Measurements from ENCODE around the gene PERM1.
"Not testable (repeated sequence)": the region's sequence is repeated elsewhere in the genome, so short reads cannot be mapped to it uniquely, and the experiment has no call there.

The PERM1 gene, protein sequence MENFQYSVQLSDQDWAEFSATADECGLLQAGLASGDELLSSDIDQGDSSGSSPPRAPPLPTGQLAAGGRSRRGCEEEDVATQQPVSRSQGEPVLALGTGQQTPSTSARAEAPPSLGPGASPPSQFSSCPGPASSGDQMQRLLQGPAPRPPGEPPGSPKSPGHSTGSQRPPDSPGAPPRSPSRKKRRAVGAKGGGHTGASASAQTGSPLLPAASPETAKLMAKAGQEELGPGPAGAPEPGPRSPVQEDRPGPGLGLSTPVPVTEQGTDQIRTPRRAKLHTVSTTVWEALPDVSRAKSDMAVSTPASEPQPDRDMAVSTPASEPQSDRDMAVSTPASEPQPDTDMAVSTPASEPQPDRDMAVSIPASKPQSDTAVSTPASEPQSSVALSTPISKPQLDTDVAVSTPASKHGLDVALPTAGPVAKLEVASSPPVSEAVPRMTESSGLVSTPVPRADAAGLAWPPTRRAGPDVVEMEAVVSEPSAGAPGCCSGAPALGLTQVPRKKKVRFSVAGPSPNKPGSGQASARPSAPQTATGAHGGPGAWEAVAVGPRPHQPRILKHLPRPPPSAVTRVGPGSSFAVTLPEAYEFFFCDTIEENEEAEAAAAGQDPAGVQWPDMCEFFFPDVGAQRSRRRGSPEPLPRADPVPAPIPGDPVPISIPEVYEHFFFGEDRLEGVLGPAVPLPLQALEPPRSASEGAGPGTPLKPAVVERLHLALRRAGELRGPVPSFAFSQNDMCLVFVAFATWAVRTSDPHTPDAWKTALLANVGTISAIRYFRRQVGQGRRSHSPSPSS

DNA sequence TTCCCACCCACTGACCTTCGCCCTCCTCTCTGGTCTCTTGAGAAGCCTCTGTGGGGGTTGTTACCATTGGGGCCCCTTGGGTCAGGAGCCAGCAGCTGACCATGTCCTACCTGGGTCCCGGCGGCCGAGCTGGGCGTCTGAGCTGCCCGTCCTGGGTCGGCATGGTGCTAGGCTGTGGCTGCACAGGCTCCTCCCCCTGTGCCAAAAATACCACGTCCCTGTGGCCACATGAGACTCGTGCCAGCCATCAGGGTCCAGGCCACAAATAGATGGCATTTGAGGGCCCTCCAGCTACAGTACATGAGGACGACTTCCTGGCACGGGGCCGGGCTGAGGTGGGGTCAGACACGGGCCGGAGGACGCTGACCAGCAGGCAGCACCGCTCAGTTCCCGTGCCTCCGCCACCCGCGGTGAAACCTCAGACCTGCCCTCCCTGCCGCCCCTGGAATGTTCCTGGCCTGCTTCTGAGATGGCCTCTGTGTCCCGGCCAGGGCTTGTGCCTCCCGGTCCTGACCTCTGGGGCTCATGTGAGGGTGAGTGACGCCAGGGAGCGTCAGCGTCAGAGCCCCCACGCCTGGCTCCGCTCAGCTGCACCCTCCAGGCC is at the start of gene PERM1:
Gene PERM1 (minus strand): TSS at position 139 of the 604 bp plus-strand sequence. CDS start 1,064 bp downstream, outside the sequence.
- no peak for DNase-seq (ENCODE audit: low read depth in 2 of 2)

DNA sequence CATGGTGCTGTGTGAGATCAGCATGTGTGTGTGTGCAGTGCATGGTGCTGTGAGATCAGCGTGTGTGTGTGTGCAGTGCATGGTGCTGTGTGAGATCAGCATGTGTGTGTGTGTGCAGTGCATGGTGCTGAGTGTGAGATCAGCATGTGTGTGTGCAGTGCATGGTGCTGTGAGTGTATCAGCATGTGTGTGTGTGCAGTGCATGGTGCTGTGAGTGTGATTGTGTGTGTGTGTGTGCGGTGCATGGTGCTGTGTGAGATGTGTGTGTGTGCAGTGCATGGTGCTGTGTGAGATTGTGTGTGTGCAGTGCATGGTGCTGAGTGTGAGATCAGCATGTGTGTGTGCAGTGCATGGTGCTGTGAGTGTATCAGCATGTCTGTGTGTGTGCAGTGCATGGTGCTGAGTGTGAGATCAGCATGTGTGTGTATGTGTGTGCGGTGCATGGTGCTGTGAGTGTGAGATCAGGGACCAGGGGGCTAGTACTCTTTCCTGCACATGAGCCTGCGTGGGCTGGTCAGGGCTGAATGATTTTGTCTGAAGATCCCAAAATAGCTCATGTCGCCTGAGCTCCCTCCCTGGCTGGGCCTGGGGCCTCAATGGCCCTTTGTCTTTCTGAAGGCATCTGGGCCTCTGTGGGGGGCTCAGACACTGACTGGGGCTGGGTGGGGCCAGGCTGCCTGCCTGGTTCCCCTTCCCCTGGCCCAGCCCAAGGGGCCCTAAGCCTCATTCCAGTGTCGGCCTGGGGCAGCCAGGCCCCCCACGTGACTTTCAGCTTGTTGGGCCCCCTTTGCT is 49.2 kb upstream of the PERM1 start:
- not testable (repeated sequence) for DNase-seq (ENCODE audit: low read depth in 2 of 2)

DNA sequence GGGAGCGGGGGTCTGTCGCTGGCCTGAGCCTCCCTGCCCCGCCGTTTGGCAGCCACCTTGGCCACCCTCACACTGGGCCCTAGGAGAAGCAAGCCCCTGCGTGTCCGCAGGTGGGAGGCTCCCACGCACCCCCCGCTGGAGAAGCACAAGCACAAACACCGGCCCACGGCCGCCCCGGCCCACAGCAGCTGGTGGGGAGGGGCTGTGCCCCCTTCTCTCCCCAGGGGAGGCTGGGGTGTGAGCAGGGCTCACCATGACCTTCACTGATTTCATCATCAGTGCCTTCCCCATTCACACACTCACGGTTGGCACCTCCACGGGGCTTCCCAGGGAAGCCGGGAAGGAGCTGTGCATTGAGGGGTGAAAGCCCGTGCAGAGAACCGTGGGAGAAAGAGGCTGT is 45.9 kb upstream of the PERM1 start:
- DNase-seq (ENCODE audit: low read depth in 2 of 2), result no peak

DNA sequence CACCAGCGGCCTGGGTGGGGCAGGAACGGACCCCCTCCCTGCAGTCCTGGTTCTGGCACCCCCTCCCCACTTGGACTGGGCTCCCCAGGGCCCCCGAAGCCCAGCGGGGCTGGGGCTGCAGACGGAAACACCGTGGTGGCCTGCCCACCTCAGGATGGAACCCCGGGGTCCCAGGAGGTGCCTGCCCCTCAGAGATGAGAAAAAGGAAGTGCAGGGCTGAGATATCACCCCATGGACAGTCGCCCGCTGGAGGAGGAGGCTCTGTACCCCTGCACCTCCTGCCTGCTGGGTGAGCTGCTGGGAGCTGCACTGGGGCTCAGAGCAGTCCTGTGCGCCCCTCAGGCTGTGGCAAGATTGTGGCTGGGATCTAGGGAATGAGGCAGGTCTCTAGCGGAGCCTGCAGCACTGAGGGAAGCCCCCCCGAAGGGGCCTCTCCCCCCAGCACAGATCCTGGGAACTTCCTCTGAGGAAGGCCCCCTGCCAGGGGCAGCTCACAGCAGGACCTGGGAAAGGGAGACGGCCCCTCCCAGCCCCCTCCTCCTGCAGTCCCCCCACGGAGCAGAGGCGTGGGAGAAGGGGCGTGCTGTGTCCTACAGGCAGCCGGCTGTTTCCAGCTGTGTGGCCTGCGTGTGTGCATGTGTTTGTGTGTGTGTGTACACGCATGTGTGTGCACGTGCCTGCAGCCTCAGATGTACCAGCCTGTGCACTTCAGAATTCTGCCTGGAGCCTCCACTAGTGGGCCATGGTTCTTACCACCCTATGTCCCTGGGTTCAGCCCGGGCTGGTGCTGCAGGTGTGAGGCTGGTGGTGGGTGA is 44.9 kb upstream of the PERM1 start:
- no peak for DNase-seq (ENCODE audit: low read depth in 2 of 2)

DNA sequence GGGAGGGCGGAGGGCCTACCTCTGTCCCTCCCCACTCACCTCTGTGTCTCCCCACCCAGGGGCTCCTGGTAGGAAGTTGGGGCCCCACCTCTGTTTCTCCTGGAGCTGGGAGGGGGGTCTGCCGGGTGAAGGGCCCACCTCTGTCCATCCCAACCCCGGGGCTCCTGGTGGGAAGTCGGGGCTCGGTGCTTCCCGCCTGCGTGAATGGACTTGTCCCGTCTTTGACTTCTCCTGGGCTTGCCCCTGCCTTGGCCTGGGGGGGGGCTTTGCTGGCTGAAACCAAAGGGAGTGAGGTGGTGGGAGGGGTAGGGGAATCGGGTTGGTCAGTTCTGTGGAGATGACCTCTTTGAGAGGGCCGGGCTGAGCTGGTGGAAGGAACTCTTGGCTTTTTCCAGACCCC is 43.8 kb upstream of the PERM1 start:
- no peak for DNase-seq (ENCODE audit: low read depth in 2 of 2)

DNA sequence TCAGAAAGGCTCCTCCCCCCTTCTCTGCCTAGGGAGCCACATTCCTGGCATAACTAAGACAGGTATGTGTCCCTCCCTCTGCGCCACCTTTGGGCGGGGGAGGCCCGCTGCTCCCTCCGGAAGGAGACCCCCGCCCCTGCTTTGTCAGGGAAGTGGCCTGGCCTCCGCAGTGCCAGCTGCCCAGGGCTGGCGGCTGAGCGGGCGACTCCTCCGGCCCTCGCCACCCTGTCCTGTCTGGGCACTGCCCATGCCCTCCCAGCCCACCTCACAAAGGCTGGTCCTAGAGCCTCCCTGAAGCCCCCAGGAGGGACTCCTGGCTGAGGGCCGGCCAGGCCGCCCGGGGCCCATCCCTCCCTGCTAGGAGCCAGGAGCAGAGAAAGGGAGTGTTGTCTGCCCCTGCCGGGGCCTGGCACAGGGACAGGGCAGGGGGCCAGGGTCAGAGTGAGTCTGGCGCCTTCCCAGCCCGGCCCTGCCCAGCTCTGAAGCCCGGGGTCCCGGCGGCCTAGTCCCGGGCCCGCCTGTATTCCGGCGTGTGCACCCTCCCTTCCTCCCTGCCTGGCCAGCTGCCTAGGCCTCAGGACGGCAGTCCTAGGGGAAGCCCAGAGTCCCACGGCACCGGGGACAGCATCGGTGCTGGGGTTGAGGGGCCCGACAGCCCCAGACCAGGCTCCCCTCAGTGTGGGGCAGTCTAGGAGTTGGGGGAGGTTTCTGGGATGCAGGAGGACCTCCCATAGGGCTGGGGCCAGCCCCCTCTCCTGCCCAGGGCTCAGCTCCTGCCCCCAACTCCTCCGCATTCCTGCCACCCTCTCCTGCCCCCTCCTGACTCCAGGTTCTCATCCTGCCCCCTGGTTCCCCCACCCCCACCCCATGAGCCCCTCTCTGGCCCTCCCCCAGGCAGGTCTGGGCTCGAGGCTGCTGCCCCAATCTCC is 43.1 kb upstream of the PERM1 start:
- DNase-seq (ENCODE audit: low read depth in 2 of 2), result no peak

DNA sequence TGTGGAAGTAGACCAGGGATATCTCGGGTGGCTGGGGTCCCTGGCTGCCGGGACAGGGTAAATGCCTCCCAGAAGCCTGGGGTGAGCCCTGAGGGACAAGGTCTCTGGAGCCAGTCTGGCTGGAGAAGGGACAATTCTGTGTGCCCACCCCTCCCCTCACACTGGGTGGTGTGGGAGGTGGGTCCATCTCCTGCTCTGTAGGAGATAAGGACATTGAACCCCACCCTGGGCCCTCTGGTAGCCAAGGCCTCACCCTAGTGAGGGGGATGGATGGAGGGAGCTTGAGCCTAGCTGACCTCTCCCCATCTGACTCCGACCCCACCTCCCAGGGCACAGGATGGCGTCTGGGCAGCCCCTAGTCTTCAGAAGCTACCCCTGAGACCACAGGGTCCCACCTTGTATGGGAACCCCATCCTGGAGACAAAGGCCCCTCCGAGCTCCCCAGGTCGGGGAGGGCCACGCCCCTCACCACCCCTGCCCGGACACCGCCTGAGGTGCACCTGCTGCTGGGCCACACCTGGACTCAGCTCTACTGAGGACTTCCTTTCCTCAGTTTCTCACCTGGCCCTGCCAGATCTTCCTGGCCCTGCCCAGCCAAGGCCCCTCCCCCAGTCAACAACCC is 42.4 kb upstream of the PERM1 start:
- no peak for DNase-seq (ENCODE audit: low read depth in 2 of 2)

DNA sequence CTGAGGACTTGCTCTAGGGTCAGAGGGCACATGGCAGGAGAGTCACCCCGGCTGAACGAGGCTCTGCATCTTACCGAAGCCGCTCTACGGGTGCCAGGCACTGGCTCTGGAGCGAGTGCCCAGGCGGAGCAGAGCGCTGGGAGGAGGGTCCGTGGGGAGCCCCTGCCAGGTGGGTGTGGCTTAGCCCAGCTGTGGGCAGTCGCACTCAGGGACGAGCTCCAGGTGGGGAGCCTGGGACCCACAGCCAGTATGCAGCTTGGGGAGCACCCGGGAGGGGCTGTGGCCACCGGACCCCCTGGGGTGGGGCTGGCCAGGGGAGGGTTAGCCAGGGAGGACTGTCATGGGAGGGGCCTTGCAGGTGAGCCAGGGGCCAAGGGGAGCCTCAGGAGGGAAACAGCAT is 41.8 kb upstream of the PERM1 start:
- DNase-seq (ENCODE audit: low read depth in 2 of 2), result no peak

DNA sequence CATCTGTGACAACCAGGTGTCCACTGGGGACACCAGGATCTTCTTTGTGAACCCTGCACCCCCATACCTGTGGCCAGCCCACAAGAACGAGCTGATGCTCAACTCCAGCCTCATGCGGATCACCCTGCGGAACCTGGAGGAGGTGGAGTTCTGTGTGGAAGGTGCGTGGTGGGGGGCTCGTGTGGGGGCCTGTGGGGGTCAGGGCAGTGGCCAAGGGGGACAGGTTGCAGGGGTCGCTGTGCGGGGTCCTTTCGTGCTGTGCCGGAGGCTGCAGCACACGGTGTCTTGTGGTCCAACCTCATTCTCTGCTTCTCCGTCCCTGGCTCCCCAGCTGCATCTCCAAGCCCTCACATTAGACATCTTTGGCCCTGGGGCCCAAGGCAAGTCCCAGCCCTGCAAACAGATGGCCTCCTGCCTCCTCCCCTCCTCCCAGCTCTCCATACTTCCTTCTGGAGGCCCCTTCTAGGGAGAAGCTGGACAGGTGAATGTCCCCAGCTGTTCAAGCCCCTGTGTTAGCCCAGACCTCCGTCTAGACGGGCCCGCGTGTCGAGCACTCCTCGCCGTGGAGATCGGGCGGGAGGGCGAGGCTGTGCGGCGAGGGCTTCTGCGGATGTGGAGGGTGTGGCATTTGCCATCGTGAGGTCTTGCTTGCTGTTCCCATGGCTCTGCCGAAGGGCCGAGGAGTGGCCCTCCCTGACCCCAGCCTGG is 40.6 kb upstream of the PERM1 start:
- DNase-seq (ENCODE audit: low read depth in 2 of 2), result no peak

DNA sequence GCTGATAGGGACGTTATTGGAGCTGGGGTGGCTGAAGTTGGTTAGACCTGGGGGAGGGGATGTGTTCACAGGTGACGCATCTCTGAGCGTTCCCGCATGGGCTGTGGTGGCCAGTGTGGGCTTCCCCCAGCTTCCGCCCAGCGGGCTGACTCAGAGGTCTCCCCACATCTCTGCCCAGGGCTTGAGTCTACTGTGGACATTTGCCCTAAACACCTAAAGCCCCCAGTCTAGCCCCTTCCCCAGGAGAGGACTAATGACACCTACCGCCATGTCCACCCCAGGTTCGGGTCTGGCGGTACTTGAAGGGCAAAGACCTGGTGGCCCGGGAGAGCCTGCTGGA is 40.0 kb upstream of the PERM1 start:
- DNase-seq (ENCODE audit: low read depth in 2 of 2), result no peak

DNA sequence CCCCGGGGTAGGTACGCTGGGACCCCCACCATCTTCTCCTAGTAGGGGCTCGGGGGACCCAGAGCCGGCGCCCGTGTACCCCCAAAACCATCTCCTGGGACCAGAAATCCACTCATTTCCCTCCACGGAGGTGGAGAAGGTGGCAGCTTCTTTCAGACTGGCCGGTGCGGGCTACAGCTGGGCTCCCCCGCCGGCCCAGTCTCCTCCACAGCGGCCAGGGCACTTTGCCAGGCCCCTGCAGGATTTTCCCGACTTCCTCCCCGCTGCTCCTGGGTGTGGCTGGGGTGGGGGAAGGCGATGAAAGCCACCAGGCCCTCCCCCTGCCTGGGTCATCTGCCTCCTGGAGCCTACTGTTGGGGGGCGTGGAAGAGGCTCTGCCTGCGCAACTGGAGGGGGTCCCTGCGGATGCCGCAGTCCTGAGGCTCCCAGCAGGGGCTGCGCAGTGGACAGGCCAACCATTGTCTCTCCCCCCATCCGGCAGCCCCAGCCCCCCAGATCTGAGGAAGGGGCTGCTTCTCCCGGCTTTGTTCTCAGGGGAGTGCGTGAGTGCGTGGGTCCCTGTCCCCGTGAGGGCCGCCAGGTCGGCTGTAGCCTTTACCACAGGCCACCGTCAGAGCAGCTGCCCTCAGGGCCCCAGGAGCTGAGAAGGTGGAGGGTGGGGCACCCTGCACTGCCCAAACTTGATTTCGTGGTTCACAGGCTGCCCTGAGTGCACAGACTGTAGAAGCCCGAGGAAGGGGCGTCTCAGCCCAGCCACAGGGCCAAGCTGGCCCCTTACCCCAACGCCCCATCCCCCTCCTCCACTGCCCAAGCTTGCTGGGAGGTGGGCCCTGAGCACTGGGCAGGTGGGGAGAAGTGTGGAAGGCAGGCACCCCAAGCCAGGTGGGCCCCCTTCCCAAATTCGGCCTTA is 39.4 kb upstream of the PERM1 start:
- peak; percentile 39 to 52 for DNase-seq (ENCODE audit: low read depth in 2 of 2)

DNA sequence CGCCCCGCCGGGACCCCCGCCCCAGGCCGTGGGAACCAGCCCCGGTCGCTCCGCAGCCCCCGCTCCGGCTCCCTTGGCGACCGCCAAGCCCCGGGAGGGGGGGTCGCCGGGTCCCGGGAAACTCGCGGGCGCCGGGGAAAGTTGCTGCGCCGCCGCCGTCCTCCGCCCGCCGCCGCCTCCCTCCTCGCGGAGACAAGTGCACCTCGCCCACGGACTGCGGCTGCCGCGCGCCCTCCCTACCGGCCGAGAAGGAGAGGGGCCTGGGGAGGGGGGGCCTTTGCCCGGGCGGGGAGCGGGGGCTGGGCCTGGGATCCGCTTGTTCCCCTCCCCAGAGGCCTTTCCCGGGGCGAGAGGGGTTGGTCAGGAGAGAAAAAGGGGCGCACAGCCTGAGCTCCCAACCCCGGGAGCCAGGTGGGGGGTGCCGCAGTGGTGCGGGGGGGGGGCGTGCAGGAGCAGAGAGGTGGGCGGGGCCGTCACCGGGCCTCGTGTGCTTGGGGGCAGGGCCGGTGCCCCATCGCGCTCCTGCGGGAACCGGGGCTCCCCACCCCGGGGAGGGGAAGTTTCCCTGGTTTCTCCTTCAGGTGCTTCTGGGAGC is 38.6 kb upstream of the PERM1 start:
- no peak for DNase-seq (ENCODE audit: low read depth in 2 of 2)

DNA sequence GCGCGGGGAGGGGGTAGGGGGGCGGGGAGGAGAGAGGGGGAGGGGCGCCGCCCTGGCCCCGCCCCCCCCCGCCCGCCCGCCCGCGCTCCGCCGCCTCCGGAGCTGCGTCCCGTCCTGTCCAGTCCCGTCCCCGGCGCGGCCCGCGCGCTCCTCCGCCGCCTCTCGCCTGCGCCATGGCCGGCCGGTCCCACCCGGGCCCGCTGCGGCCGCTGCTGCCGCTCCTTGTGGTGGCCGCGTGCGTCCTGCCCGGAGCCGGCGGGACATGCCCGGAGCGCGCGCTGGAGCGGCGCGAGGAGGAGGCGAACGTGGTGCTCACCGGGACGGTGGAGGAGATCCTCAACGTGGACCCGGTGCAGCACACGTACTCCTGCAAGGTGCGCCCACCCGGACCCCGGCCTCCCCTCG is 38.1 kb upstream of the PERM1 start, which contains the start of gene AGRN:
Gene AGRN (plus strand): TSS at position 121 of the 405 bp plus-strand sequence. CDS start 53 bp downstream, at position 174.
- no peak for DNase-seq (ENCODE audit: low read depth in 2 of 2)

DNA sequence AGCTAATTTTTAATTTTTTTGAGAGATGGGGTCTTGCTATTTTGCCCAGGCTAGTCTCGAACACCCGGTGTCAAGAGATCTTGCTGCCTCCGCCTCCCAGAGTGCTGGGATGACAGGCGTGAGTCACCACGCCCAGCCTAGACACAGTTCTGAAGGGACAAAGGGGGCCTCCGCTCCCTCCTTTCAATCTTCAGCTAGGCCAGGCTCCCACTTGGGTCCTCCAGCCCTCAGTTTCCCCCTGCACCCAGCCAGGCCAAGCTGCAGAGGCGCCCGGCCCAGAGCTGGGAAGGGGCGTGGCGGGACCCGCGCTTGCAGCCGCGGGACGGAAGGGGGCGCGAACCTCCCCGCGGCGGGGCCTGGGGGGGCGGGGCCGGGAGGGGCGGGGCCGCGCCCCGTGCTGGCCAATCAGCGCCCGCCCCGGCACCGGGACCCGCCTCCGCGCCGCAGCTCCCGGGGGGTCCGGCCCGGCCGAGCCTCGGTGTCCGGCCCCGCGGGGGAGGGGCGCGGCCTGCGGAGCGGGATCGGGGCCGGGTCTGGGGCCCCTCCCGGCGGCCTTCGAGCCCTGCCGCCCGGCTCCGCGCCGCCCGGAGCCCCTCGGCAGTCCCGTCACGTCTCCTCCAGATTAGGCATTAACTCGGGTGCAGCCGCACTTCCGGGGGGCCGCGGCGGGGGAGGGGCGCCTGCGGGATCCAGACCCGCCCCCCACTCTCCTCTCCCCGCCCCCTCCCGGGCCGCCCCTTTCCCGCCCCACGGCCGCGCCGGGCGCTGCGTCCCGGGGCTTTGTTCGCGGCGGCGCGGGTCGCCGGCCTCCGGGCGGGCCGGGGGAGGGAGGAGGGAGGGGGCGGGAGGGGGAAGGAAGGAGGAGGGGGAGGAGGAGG is 37.5 kb upstream of the PERM1 start:
- DNase-seq (ENCODE audit: low read depth in 2 of 2), result peak; percentile 53 to 64

DNA sequence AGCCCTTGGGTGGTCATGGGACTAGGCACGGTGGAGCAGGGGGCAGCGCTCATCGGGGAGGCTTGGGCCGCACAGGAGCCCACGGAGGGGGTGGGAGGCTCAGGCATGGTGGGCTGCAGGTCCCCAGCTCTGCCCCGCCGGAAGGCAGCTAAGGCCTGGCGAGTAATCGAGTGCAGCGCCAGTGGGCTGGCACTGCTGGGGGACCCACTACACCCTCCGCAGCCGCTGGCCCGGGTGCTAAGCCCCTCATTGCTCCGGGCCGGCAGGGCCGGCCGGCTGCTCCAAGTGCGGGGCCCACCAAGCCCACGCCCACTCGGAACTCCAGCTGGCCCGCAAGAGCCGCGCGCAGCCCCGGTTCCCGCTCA is 36.4 kb upstream of the PERM1 start:
- DNase-seq (ENCODE audit: low read depth in 2 of 2), result not testable (repeated sequence)

All from fibroblast of skin of left biceps (primary cell).